Activated naive CD8-positive, alpha-beta T cell (primary cell): ENCODE measurements around the gene FLVCR1.

Experiments
- H3K27ac Mint-ChIP-seq: one replicate; pipeline ENCODE4 v1.8.0; 2021; ENCODE audit warnings: mixed read lengths
- H3K27me3 Mint-ChIP-seq: one replicate; pipeline ENCODE4 v1.8.0; 2021; ENCODE audit warnings: mixed read lengths
- H3K36me3 Mint-ChIP-seq: one replicate; pipeline ENCODE4 v1.8.0; 2021; ENCODE audit warnings: mixed read lengths
- H3K4me1 Mint-ChIP-seq: one replicate; pipeline ENCODE4 v1.8.0; 2021; ENCODE audit warnings: low read depth, mixed read lengths
- H3K4me3 Mint-ChIP-seq: one replicate; pipeline ENCODE4 v1.8.0; 2021; ENCODE audit warnings: mild to moderate bottlenecking, mixed read lengths
- H3K9me3 Mint-ChIP-seq: one replicate; pipeline ENCODE4 v1.8.0; 2021; ENCODE audit warnings: low read depth, mixed read lengths

The FLVCR1 gene

DNA sequence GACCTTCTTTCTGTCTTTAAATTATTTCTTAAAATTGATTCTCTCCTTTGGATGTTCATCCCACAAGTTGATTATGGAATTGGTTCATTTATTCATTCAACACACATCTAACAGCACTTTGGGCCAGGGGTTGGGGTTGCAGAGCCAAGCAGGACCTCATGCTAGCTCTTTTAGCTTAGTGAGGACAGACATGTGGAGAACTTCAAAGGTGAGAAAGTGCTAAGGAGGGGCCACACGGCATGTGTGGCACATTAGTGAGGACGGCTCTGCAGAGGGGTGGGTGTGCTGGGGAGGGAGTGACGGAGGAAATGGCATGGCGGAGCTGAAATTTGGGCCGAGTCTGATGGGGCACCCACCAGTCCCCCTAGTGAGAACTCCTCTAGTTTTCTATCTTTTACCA, 59.8 kb downstream of the FLVCR1 start:
- H3K4me1 Mint-ChIP-seq: peaks cover 3% of the 10 kb centered on the region
- H3K27ac Mint-ChIP-seq: no peak overlapping the region
- no peaks in the 10 kb centered on the region for H3K36me3 Mint-ChIP-seq
- H3K27me3 Mint-ChIP-seq: peaks cover 4% of the 10 kb centered on the region
- H3K4me3 Mint-ChIP-seq: no peak overlapping the region
- H3K9me3 Mint-ChIP-seq: no peaks in the 10 kb centered on the region

DNA sequence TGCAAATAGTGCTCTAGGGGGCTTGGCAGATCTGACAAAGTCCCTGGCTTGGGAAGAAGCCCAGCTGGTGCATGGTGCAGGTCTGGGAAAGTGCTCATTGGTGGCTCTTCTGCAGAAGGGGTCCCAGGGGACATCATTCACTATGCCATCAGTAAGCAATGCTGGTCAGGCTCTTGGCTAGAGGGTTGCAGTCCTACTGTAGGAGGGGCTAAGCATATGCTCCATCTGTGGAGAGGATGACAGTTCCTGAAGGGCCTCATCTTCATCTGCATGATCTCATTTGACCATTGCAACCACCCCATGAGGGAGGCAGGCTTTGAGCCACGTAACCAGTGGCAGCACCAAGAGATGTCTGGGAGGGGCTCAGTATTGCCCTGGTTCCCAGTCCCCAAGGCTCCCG, 60.7 kb downstream of the FLVCR1 start:
- Mint-ChIP-seq H3K36me3 (no peaks in the 10 kb centered on the region), H3K4me3 (no peak overlapping the region), H3K27ac (no peak overlapping the region), H3K27me3 (peaks cover 4% of the 10 kb centered on the region), H3K9me3 (no peaks in the 10 kb centered on the region), H3K4me1 (peaks cover 3% of the 10 kb centered on the region)

DNA sequence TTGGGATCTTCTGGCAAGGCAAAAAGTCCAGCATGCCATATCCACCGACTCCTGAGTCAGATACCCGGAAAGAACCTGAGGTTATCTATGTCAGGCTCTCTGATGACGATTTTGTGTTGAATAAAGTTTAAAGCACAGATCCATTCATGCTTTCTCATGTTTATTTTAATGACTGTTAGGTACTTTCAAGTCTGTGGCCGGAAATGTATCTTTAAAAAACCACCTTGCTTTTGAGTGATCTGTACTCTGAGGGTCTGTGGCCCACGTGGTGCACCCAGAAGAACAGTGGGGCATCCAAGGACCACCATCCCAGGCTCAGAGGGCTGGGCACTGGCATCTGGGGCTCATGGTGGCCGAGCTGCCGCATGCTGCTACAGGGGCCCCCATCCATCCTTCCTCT, 62.2 kb downstream of the FLVCR1 start:
- Mint-ChIP-seq H3K4me3 (no peak overlapping the region), H3K27me3 (peaks cover 4% of the 10 kb centered on the region), H3K27ac (no peak overlapping the region)

DNA sequence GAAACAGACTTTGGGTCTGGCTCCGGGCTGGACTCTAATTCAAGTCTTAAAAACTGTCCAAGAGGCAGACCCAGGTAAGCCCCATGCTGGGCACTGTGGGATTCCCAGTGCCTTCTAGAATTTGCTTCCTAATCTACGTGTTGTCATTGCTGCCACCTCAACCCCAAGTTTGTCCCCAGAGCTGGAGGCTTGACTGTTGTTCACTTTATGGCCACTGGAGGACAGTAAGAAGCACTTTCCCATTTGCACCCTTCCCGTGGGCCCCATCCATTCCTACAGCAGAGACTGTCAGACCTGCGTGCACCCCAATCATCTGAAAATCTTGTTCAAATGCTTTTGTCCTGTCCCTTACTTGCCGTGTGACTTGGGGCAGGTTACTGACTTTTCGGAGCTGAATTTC, 62.8 kb downstream of the FLVCR1 start:
- Mint-ChIP-seq H3K36me3 (no peaks in the 10 kb centered on the region), H3K9me3 (no peaks in the 10 kb centered on the region), H3K27ac (no peak overlapping the region), H3K4me3 (no peak overlapping the region), H3K27me3 (peaks cover 4% of the 10 kb centered on the region), H3K4me1 (peaks cover 3% of the 10 kb centered on the region)

More for the DNA sequence above, 62.2 kb downstream of the FLVCR1 start:
- H3K4me1 Mint-ChIP-seq: peaks cover 3% of the 10 kb centered on the region
- H3K36me3 Mint-ChIP-seq: no peaks in the 10 kb centered on the region
- H3K9me3 Mint-ChIP-seq: no peaks in the 10 kb centered on the region

DNA sequence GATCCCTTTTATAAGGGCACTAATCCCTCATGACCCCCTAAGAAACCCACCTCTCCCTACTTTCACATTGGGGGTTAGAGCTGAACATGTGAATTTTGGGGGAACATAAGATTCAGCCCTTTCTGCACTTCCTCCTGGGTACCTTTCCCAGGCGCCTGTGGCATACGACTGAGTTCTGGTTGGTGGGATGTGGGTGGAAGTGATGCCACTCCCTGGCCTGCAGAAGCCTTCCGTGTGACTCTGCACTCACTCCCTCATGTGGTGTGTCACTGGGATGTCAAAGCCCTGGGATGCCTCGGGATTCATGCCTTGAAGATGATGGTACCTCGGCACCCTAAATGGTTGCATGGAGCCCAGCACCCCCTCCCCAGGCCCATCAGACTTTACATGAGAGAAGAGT, 63.9 kb downstream of the FLVCR1 start:
- Mint-ChIP-seq H3K27me3 (peaks cover 4% of the 10 kb centered on the region), H3K27ac (no peak overlapping the region), H3K36me3 (no peaks in the 10 kb centered on the region), H3K4me1 (no peaks in the 10 kb centered on the region), H3K9me3 (no peaks in the 10 kb centered on the region), H3K4me3 (no peak overlapping the region)

DNA sequence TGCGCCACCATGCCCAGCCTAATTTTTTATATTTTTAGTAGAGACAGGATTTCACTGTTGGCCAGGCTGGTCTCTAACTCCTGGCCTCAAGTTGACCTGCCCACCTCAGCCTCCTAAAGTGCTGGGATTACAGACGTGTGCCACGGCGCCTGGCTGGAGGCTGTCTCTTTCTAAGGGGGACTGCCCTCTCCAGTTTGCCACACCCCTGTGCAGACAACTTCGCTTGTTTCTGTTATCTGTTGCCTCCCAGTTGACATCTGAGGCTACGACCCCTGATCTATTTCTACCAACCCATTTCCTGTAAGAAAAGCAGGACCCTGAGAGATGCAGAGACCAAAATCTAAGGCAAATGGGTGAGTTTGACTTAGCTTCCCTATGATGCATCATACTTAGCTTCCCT, 68.3 kb downstream of the FLVCR1 start:
- Mint-ChIP-seq H3K27ac (no peak overlapping the region), H3K36me3 (no peaks in the 10 kb centered on the region), H3K9me3 (no peaks in the 10 kb centered on the region), H3K27me3 (peaks cover 3% of the 10 kb centered on the region), H3K4me3 (no peak overlapping the region), H3K4me1 (no peaks in the 10 kb centered on the region)

DNA sequence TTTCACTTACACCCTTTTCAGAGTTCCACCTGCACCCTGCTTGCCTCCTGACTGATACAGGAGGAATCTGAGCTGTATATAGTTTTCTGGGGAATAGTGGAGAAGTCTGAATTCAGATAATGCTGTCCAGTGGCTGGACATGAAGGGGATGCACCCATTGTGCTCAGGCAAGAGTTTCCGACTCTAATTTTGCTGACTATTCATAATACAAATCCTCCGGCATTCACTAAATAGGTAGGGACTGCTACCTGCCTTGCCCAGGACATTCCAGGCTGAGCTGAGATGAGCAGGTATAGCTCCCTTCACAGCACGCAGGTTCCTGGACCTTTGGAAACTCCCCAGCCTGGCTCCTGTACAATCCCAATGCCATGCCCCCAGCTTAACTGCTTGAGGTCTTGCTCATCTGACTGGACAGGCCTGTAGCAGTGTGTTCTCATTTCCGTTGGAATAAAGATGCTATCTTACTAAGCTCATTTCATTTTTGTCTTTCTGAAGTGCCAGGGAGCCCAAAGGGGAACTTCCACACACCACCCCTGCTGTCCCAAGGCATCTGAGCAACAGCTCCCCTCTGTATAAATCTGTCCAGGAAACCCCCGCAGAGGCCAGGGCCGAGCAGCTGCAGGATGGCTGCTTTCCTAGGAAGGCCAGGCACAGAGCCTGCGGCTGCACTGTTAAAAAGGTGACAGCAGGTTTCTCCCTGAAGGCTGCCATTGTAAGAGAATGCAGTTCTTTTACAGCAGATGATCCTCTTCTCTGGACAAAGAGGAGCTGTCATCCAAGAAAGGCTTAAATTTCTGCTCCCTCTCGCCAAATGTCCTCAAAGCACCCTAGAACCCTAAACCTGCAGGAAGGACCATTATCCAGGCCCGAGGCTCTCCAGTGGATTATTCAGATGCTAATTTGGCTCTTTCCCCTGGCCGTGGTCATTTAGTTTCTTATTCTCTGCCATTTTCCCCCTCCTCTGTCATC, 70.5 kb downstream of the FLVCR1 start:
- H3K4me3 Mint-ChIP-seq: no peak overlapping the region
- no peaks in the 10 kb centered on the region for H3K9me3 Mint-ChIP-seq
- H3K36me3 Mint-ChIP-seq: no peaks in the 10 kb centered on the region
- no peaks in the 10 kb centered on the region for H3K4me1 Mint-ChIP-seq
- H3K27me3 Mint-ChIP-seq: no peaks in the 10 kb centered on the region
- H3K27ac Mint-ChIP-seq: no peak overlapping the region

DNA sequence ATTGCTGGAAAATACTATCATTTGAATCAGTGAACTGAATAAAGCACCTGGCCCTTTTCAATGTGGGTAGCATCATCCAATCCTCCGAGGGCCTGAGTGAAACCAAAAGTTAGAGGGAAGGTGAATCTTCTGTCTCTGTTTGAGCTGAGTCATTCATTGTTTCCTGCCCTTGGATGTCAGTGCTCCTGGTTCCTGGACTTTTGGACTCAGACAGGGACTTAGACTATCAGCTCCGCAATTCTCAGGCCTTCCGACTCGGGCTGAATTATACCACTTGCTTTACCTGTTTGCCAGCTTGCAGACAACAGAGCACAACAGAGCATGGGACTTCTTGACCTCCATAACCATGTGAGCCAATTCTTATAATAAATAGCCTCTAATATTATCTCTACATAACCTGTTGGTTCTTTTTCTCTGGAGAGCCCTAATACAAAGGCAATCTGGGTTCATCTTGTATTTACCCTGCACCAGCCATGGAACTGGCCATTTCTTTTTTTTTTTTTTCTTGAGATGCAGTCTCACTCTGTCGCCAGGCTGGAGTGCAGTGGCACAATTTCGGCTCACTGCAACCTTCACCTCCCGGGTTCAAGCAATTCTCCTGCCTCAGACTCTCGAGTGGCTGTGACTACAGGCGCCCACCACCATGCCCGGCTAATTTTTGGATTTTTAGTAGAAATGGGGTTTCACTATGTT, 73.1 kb downstream of the FLVCR1 start:
- Mint-ChIP-seq H3K27me3 (no peaks in the 10 kb centered on the region), H3K27ac (no peak overlapping the region), H3K36me3 (no peaks in the 10 kb centered on the region), H3K4me3 (no peak overlapping the region), H3K9me3 (no peaks in the 10 kb centered on the region), H3K4me1 (no peaks in the 10 kb centered on the region)

DNA sequence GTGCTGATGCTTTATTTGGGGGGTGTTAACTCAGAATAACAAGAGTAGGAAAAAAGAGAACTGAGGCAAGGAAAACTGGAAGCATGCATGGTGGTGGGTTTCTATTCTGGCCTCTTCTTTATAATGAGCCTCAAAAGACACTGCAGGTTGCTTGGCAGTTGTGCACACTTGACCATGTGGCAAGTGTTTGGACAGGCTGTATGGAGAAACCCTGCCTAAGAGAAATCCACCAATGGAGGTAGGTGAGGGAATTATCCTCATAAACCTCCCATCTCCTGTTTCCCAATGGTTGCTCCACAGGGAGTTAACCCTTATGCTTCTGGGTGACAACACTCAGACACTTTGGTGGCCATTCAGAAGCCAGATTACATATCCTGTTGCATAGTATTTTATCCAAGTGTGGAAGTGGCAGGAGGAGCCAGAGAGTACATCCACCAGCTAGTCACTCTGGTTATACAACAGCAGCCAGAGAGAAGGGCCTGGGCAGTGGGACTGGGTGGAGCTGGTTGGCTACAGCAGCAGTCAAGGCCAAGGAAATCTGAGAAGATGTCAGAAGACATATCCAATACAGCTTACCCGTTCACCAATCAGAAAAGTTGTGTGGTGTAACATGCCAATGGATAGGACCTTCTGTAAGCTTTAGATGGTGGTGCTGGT, 75.9 kb downstream of the FLVCR1 start:
- no peaks in the 10 kb centered on the region for H3K36me3 Mint-ChIP-seq
- no peak overlapping the region for H3K4me3 Mint-ChIP-seq
- H3K27me3 Mint-ChIP-seq: no peaks in the 10 kb centered on the region
- no peaks in the 10 kb centered on the region for H3K4me1 Mint-ChIP-seq
- no peak overlapping the region for H3K27ac Mint-ChIP-seq
- H3K9me3 Mint-ChIP-seq: no peaks in the 10 kb centered on the region

DNA sequence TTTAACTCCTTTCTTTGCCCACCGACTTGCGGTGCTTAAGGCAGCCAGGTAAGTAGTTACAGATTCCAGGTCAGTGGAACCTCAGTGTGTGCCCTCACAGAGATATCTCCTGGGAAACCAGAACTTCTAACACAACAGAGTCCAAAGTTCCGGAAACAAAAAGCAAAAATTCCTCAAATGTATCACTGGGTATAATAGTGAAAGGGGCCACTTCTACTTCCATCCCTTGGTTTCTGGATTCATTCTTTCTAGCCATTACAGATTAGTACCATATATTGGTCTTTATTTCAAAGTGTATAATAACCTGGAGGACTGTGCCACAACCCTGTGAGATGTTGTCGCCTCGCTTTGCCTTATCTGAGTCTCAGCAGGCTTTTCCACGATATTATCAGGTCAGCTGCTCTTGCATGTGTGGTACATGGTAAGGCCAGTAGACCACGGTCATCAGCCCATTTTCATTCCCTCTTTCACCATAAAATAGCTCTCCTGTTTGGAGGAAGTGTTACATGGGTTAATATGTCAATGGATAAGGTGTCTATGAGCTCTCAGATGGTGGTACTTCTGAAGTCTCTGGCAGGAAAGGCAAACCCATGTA, 77.4 kb downstream of the FLVCR1 start:
- peaks cover 8% of the 10 kb centered on the region for H3K9me3 Mint-ChIP-seq
- H3K4me3 Mint-ChIP-seq: no peak overlapping the region
- H3K4me1 Mint-ChIP-seq: no peaks in the 10 kb centered on the region
- no peaks in the 10 kb centered on the region for H3K27me3 Mint-ChIP-seq
- no peak overlapping the region for H3K27ac Mint-ChIP-seq
- peaks cover 5% of the 10 kb centered on the region for H3K36me3 Mint-ChIP-seq

DNA sequence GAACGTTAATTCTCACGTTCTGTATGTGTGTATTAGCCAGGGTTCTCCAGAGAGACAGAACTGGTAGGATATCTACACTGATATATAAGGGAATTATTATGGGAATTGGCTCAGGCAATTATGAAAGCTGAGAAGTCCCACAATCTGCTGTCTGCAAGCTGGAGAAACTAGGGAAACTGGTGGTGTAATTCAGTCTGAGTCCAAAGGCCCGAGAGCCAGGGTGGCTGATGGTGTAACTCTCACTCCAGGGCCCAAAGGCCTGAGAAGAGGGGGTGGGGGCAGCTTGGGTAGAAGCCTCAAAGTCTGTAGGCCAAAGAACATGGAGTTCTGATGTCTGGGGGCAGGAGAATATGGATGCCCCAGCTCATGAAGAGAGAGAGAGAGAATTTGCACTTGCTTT, 79.0 kb downstream of the FLVCR1 start:
- Mint-ChIP-seq H3K27ac (no peak overlapping the region), H3K27me3 (no peaks in the 10 kb centered on the region), H3K4me1 (no peaks in the 10 kb centered on the region), H3K36me3 (peaks cover 5% of the 10 kb centered on the region), H3K4me3 (no peak overlapping the region), H3K9me3 (peaks cover 8% of the 10 kb centered on the region)

DNA sequence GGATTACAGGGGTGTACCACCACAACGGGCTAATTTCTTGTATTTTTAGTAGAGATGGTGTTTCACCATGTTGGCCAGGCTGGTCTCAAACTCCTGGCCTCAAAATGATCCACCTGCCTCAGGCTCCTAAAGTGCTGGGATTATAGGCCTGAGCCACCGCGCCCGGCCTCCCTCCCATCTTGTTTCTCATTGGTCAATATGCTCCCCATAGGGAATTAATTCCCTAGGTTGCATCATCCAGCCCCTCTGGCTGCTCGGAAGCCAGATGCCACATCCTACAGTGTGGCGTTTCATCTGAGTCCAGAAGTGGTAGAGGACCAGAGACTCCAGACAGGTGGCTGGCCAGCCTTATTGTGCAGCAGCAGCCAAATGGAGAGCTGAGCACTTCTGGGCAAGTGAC, 80.8 kb downstream of the FLVCR1 start:
- no peaks in the 10 kb centered on the region for H3K4me1 Mint-ChIP-seq
- H3K9me3 Mint-ChIP-seq: peaks cover 8% of the 10 kb centered on the region
- peaks cover 5% of the 10 kb centered on the region for H3K36me3 Mint-ChIP-seq
- no peak overlapping the region for H3K4me3 Mint-ChIP-seq
- H3K27ac Mint-ChIP-seq: no peak overlapping the region
- H3K27me3 Mint-ChIP-seq: no peaks in the 10 kb centered on the region

DNA sequence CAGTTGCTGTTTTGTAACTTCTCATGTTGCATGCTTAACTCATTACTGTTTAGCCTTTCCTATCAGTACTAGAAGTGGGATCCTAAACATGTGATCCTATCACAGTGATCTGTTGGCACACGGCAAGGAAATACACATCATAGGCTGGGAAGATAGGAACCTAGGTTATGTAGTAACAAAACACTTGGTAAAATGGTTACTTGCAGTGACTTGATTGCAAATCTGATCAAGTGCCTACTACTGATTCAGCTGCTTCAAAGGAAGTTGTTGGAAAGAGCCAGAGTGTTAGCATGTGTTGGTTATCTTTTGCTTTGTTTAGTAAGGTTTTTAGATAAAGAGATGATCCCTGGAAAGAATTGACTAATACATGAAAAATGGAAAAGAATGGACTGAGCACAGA, 83.4 kb downstream of the FLVCR1 start:
- Mint-ChIP-seq H3K27me3 (peaks cover 1% of the 10 kb centered on the region), H3K27ac (no peak overlapping the region), H3K4me3 (no peak overlapping the region), H3K9me3 (peaks cover 8% of the 10 kb centered on the region), H3K36me3 (peaks cover 5% of the 10 kb centered on the region), H3K4me1 (no peaks in the 10 kb centered on the region)

DNA sequence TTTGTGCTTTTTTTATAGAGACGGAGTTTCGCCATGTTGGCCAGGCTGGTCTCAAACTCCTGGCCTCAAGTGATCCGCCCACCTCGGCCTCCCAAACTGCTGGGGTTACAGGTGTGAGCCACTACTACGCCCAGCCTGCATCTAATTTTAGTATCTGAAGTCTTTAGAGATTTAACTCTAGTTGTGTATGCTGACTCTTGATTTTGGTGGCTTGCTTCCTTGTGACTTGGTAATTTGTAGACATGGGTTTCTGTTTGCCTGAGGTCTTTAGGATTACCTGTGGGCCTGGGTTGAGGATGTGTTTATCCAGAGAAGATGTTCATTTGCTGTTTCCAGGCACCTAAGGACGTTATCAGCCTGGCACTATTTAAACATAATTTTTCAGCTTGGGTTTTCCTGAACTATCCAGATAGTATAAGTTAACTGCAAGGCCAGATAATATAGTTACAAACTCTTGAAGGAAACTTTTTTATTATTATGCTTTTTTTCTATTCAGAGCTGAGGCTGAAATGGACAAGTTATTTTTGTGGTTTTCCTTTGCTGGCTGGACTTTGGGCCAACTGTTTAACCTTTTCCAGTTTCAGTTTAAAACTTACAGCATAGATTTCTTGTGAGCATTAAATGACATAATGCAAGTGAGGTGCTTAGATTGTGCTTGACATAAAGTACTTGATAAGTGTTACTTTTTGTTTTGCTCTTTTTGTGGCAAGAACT, 84.8 kb downstream of the FLVCR1 start:
- Mint-ChIP-seq H3K9me3 (peaks cover 8% of the 10 kb centered on the region), H3K27ac (no peak overlapping the region), H3K27me3 (peaks cover 1% of the 10 kb centered on the region), H3K4me3 (no peak overlapping the region), H3K4me1 (no peaks in the 10 kb centered on the region), H3K36me3 (peaks cover 5% of the 10 kb centered on the region)
